Measurements from ENCODE around the gene PPL. TPM values are rescaled to one million over a fixed set of nuclear protein-coding genes. Genes with fewer than 3 reads are reported as not detected.

PPL gene
- total RNA-seq, 1 donor from 2014 or later, result 32.3 TPM

Other genes with a start within 250 kb of the PPL start
- 15.9 TPM for gene NUDT16L1, start 243.6 kb downstream of the PPL start, total RNA-seq (ENCODE audit: insufficient read depth, low replicate concordance)
- gene ANKS3, start 202.9 kb downstream of the PPL start, total RNA-seq (ENCODE audit: insufficient read depth, low replicate concordance), result 18.8 TPM
- gene DNAAF8, start 202.6 kb downstream of the PPL start, total RNA-seq (ENCODE audit: insufficient read depth, low replicate concordance), result 0.24 TPM
- gene ZNF500, start 170.0 kb downstream of the PPL start, total RNA-seq (ENCODE audit: insufficient read depth, low replicate concordance), result 14.0 TPM
- not detected for gene SEPTIN12, start 148.8 kb downstream of the PPL start, total RNA-seq (ENCODE audit: insufficient read depth, low replicate concordance)
- gene SMIM22, start 141.8 kb downstream of the PPL start, total RNA-seq (ENCODE audit: insufficient read depth, low replicate concordance), result not detected
- gene ROGDI, start 134.5 kb downstream of the PPL start, total RNA-seq (ENCODE audit: insufficient read depth, low replicate concordance), result 27.0 TPM
- 28.6 TPM for gene GLYR1, start 89.9 kb downstream of the PPL start, total RNA-seq (ENCODE audit: insufficient read depth, low replicate concordance)
- 31.3 TPM for gene UBN1, start 89.7 kb downstream of the PPL start, total RNA-seq (ENCODE audit: insufficient read depth, low replicate concordance)
- gene SEC14L5, start 21.2 kb upstream of the PPL start, total RNA-seq (ENCODE audit: insufficient read depth, low replicate concordance), result 0.72 TPM
- gene NAGPA, start 96.8 kb upstream of the PPL start, total RNA-seq (ENCODE audit: insufficient read depth, low replicate concordance), result 29.9 TPM
- not detected for gene C16orf89, start 128.8 kb upstream of the PPL start, total RNA-seq (ENCODE audit: insufficient read depth, low replicate concordance)
- 20.2 TPM for gene ALG1, start 134.7 kb upstream of the PPL start, total RNA-seq (ENCODE audit: insufficient read depth, low replicate concordance)
- gene EEF2KMT, start 160.6 kb upstream of the PPL start, total RNA-seq (ENCODE audit: insufficient read depth, low replicate concordance), result 11.1 TPM

All from umbilical cord (tissue), 1 donor.